GM19023 (cell line): ENCODE data around the gene CFTR.

Experiments used
- ATAC-seq: cut with Tn5 transposase; IDR thresholded peaks from one replicate; pipeline ENCODE4 v1.9.1; 2021; ENCODE audit warnings: mild to moderate bottlenecking, moderate library complexity; ENCODE audit not compliant: unreplicated experiment

Gene CFTR

GRCh38 chr7:117582219-117582704 lies 102.4 kb downstream of the CFTR start:
- ATAC-seq = no peak

- no peak for ATAC-seq
Observed at GRCh38 chr7:117587931-117588330, 108.1 kb downstream of the CFTR start.

DNA sequence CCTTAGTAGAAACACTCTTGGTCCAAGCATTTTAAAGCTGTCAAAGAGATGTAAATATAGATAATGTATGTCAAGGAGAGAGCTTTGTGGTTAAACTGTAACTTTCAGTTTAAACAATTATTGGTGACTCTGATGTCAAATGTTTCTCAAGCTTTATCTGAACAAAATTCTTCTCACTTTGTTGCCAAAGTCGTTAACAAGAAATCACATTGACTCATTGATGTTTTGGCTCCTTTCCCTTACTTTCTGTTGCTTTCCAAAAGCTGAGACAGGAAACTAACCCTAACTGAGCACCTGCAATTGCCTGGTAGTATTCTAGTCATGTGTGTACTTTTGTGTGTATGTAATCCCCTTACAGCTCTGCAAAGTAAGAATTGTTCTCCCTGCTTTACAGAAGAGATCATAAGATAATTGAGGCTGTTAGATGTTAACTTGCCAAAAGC lies 108.5 kb downstream of the CFTR start:
- ATAC-seq = no peak

DNA sequence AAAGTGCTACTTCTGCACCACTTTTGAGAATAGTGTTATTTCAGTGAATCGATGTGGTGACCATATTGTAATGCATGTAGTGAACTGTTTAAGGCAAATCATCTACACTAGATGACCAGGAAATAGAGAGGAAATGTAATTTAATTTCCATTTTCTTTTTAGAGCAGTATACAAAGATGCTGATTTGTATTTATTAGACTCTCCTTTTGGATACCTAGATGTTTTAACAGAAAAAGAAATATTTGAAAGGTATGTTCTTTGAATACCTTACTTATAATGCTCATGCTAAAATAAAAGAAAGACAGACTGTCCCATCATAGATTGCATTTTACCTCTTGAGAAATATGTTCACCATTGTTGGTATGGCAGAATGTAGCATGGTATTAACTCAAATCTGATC lies 110.4 kb downstream of the CFTR start:
- ATAC-seq = no peak

- no peak for ATAC-seq
Observed at GRCh38 chr7:117592011-117592635, 112.3 kb downstream of the CFTR start.

GRCh38 chr7:117596134-117596533 lies 116.3 kb downstream of the CFTR start:
- ATAC-seq = no peak

GRCh38 chr7:117597755-117598154 lies 117.9 kb downstream of the CFTR start:
- no peak for ATAC-seq

DNA sequence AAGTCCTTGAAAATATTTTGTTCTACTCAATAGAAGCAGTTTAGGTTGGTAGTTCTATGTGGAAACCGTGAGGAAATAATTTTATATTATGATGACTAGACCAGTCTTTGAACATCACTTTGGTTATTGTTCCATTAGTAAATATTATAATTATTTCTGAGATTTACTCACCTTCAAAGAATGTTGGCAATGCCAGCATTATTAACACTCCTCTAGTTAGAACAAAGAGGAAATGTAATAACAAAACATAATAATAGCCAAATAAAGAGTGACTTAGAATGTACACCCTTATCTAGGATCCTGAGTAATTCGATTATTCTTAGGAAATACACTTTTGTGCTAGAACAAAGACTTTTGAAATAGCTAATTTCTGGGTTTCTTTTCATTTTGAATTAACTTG lies 121.1 kb downstream of the CFTR start:
- ATAC-seq = no peak

- ATAC-seq = no peak
Observed at GRCh38 chr7:117603627-117604026, 123.8 kb downstream of the CFTR start.

- no peak for ATAC-seq
Observed at GRCh38 chr7:117605712-117606111, 125.9 kb downstream of the CFTR start.

- ATAC-seq = no peak
Observed at GRCh38 chr7:117606132-117606531, 126.3 kb downstream of the CFTR start.

DNA sequence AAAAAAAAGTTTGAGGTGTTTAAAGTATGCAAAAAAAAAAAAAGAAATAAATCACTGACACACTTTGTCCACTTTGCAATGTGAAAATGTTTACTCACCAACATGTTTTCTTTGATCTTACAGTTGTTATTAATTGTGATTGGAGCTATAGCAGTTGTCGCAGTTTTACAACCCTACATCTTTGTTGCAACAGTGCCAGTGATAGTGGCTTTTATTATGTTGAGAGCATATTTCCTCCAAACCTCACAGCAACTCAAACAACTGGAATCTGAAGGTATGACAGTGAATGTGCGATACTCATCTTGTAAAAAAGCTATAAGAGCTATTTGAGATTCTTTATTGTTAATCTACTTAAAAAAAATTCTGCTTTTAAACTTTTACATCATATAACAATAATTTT lies 130.6 kb downstream of the CFTR start:
- no peak for ATAC-seq

DNA sequence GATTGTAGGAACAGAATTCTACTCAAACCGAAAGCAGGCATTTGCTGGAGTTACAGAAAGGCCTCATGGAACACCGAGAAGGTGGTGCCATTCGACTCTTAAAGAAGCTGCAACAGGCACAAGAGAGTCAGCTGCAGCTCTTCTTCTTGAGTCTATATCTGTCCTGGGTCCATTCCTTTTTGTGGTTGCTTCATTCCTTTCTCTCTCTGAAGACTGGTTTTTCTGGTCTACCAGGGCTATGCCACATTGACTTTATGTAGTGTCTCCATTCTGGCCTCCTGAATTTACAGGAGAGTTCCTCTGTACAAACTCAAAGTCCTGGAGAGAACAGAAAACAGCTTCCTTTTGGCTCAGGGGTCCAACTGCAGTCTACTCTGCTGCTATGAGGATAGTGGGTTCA lies 132.8 kb downstream of the CFTR start:
- no peak for ATAC-seq

GRCh38 chr7:117616694-117617093 lies 136.9 kb downstream of the CFTR start:
- ATAC-seq = no peak

DNA sequence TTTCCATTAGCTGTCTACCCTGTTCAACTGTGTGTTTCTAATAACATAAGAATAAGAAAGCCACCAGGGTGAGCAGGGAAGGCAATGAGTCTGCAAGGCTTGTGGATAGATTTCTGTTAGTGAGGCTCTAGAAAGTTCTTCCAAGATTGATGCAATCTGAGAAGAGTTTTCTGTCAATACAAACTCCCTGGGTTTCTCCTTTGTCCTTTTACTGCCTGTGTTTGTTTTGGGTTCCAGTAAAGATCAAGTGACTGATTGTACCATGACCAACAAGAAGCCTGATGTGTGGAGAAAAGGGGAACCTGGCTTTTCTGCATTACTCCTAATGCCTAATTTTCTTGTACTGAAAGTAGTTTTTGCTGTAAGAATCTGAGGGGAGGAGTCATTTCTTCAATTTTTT lies 139.9 kb downstream of the CFTR start:
- ATAC-seq = no peak

GRCh38 chr7:117621075-117621618 lies 141.3 kb downstream of the CFTR start:
- ATAC-seq = no peak

DNA sequence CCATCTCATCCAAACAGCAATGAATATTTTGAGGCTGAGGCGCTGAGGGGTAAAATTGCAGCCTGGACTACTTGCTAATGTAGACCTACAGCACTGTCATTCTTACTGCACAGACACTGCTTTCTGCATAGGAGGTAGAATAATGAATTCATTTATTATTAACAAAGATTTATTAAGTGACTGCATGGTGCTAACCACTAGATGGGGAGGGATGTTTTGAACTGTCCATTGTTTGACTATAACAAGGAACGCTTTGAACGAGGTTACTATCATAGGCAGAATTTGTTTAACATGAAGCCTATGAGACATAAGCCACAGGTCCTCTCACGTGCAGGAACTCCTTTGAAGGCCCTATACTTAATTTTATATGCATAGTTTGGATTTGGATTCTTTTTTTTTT lies 143.8 kb downstream of the CFTR start:
- no peak for ATAC-seq

DNA sequence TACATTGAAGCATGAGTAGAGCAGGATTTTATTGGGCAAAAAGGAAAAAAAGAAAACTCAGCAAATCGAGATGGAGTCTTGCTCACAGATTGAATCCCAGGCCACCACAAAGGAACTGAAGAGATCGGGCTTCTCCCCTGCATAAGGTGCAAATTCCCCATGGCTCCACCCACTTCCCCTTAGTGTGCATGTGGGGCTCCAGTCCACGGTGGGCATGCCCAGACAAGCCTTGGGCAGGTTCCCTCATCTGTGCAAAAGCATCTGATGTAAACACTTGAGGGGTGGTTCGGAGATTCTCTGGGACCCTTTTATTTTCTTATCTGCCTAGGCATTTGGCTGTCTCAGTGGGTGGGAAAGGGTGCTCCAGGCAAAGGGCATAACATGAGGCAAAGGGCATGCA lies 150.7 kb downstream of the CFTR start:
- no peak for ATAC-seq

DNA sequence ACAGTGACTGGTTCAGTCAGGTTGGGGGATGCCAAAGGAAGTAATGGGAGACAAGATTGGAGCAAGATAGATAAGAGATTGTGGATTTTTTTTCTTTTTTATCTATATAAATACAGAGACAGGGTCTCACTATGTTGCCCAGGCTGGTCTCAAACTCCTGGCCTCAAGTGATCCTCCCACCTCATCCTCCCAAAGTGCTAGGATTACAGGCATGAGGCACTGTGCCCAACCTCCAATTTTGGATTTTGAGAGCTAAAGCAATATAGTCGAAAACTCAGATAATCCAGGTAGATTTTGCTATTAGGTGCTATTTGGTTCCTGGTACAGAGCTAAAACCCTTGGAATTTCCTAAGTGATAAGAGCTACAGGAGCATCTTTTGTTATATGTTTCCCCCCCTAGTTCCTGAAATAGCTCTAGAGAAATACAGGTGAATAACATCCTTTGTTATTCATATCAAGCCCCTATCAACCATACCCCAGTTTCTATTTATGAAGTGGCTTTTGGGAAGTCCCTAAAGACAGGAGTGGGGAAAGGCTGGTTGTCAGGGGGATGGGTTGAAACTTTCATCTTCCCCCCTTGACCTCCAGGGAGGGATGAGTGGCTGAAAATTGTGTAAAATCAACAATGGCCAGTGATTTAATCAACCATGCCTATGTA lies 151.2 kb downstream of the CFTR start:
- no peak for ATAC-seq

DNA sequence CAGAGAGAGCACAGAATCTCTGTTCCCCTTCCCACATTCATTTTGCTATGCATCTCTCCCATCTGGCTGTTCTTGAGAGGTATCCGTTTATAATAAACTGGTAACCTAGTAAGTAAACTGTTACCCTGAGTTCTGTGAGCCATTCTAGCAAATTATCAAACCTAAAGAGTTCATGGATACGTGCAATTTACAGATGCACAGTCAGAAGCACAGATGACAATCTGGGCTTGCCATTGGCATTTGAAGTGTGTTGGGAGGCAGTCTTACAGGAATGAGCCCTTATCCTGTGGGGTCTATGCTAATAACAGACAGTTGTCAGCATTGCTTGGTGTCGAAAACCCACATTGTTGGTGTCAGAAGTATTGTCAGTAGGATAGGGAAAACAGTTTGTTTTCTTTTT lies 151.8 kb downstream of the CFTR start:
- ATAC-seq = no peak

GRCh38 chr7:117637937-117638336 lies 158.1 kb downstream of the CFTR start:
- no peak for ATAC-seq

DNA sequence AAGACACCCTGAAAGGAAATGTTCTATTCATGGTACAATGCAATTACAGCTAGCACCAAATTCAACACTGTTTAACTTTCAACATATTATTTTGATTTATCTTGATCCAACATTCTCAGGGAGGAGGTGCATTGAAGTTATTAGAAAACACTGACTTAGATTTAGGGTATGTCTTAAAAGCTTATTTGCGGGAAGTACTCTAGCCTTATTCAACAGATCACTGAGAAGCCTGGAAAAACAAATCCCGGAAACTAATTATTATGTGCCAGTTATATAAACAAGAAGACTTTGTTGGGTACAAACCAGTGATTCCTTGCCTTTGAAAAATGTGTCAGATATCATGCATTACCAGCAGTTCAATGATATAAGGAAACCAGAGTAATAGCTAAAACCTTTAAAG lies 160.1 kb downstream of the CFTR start:
- no peak for ATAC-seq
